H9 (cell line): ENCODE data around the gene PTCD2. TPM values are rescaled to one million over a fixed set of nuclear protein-coding genes. Genes with fewer than 3 reads are reported as not detected.

Experiments
- DNase-seq: peaks from one replicate; pipeline ENCODE4 v3.0.0-alpha.2; 2017
- H2AFZ ChIP-seq: one replicate; pipeline ENCODE4 v1.6.1; 2013; ENCODE audit warnings: mild to moderate bottlenecking, low read length, control low read depth, moderate library complexity
- H2AK5ac ChIP-seq: 2 replicates; pipeline ENCODE4 v1.6.1; 2013; ENCODE audit warnings: low read length, control low read depth, mixed read lengths; ENCODE audit not compliant: insufficient read length
- H2BK120ac ChIP-seq: one replicate; pipeline ENCODE4 v1.6.1; 2013; ENCODE audit warnings: low read depth, mild to moderate bottlenecking, low read length, control low read depth, inconsistent platforms; ENCODE audit not compliant: poor library complexity, severe bottlenecking
- H2BK12ac ChIP-seq: 2 replicates; pipeline ENCODE4 v1.6.1; 2013; ENCODE audit warnings: low read length, control low read depth, mixed read lengths, low read depth; ENCODE audit not compliant: insufficient read length
- H2BK15ac ChIP-seq: 2 replicates; pipeline ENCODE4 v1.6.1; 2013; ENCODE audit warnings: low read depth, low read length, control low read depth
- H2BK20ac ChIP-seq: one replicate; pipeline ENCODE4 v1.6.1; 2013; ENCODE audit warnings: low read depth, mild to moderate bottlenecking, low read length, control low read depth, inconsistent platforms; ENCODE audit not compliant: poor library complexity, severe bottlenecking
- H2BK5ac ChIP-seq: 2 replicates; pipeline ENCODE4 v1.6.1; 2013; ENCODE audit warnings: low read length, control low read depth, mixed read lengths; ENCODE audit not compliant: insufficient read length
- H3K14ac ChIP-seq: 2 replicates; pipeline ENCODE4 v1.6.1; 2013; ENCODE audit warnings: low read length, control low read depth; ENCODE audit not compliant: insufficient read depth
- H3K18ac ChIP-seq: 2 replicates; pipeline ENCODE4 v1.6.1; 2013; ENCODE audit warnings: low read depth, mild to moderate bottlenecking, mixed read lengths, low read length, control low read depth; ENCODE audit not compliant: insufficient read length
- H3K23ac ChIP-seq: 2 replicates; pipeline ENCODE4 v1.6.1; 2013; ENCODE audit warnings: low read length, control low read depth, mixed read lengths, low read depth; ENCODE audit not compliant: insufficient read length
- H3K23me2 ChIP-seq: 2 replicates; pipeline ENCODE4 v1.6.1; 2013; ENCODE audit warnings: low read depth, mild to moderate bottlenecking, mixed read lengths, low read length, control low read depth; ENCODE audit not compliant: insufficient read length, poor library complexity, severe bottlenecking
- H3K27ac ChIP-seq: 2 replicates; pipeline ENCODE4 v1.5.1; 2013; ENCODE audit warnings: low read length, control low read depth, mixed read lengths, low read depth; ENCODE audit not compliant: insufficient read length
- H3K27me3 ChIP-seq: 2 replicates; pipeline ENCODE4 v1.6.1; 2013; ENCODE audit warnings: low read length, control low read depth, inconsistent platforms; ENCODE audit not compliant: insufficient read depth
- H3K4ac ChIP-seq: 2 replicates; pipeline ENCODE4 v1.6.1; 2013; ENCODE audit warnings: low read depth, mild to moderate bottlenecking, control low read depth, inconsistent platforms, low read length, moderate library complexity
- H3K4me1 ChIP-seq: 2 replicates; pipeline ENCODE4 v1.6.1; 2013; ENCODE audit warnings: low read length, control low read depth, inconsistent platforms; ENCODE audit not compliant: insufficient read depth
- H3K4me2 ChIP-seq: 2 replicates; pipeline ENCODE4 v1.6.1; 2013; ENCODE audit warnings: low read length, control low read depth, mixed read lengths; ENCODE audit not compliant: insufficient read length, insufficient read depth
- H3K56ac ChIP-seq: 2 replicates; pipeline ENCODE4 v1.6.1; 2013; ENCODE audit warnings: low read depth, mild to moderate bottlenecking, mixed read lengths, low read length, control low read depth; ENCODE audit not compliant: insufficient read length
- H3K79me1 ChIP-seq: 2 replicates; pipeline ENCODE4 v1.6.1; 2013; ENCODE audit warnings: low read depth, mild to moderate bottlenecking, moderate library complexity, low read length, control low read depth, inconsistent platforms; ENCODE audit not compliant: insufficient read depth, poor library complexity, severe bottlenecking
- H3K79me2 ChIP-seq: 2 replicates; pipeline ENCODE4 v1.6.1; 2013; ENCODE audit warnings: low read length, control low read depth, inconsistent platforms; ENCODE audit not compliant: insufficient read depth
- H3K9ac ChIP-seq: 2 replicates; pipeline ENCODE4 v1.6.1; 2013; ENCODE audit warnings: low read length, control low read depth, mixed read lengths; ENCODE audit not compliant: insufficient read length; ENCODE audit errors: extremely low read depth
- H3K9me3 ChIP-seq: one replicate; pipeline ENCODE4 v1.6.1; 2013; ENCODE audit warnings: low read depth, low read length, inconsistent platforms; ENCODE audit not compliant: control insufficient read depth
- H3T11ph ChIP-seq: one replicate; pipeline ENCODE4 v1.6.1; 2013; ENCODE audit warnings: mild to moderate bottlenecking, low read length, control low read depth, inconsistent platforms
- H4K20me1 ChIP-seq: one replicate; pipeline ENCODE4 v1.6.1; 2013; ENCODE audit not compliant: control insufficient read depth, insufficient read length, insufficient read depth
- H4K5ac ChIP-seq: 2 replicates; pipeline ENCODE4 v1.6.1; 2013; ENCODE audit warnings: low read depth, mild to moderate bottlenecking, mixed read lengths, low read length, control low read depth; ENCODE audit not compliant: insufficient read length
- H4K8ac ChIP-seq: replicated peaks from 2 replicates; pipeline ENCODE4 v1.6.1; 2013; ENCODE audit warnings: low read length, control low read depth, mixed read lengths, low read depth; ENCODE audit not compliant: insufficient read length
- H4K91ac ChIP-seq: 2 replicates; pipeline ENCODE4 v1.6.1; 2013; ENCODE audit warnings: low read depth, mild to moderate bottlenecking, moderate library complexity, mixed read lengths, low read length, control low read depth; ENCODE audit not compliant: insufficient read length
- H3K27ac Mint-ChIP-seq, 3 experiments: 2 replicates in 2 of 3; 3 replicates in 1 of 3; pipeline ENCODE4 v1.8.0; 2020 to 2021; ENCODE audit warnings: mixed read lengths in 3 of 3, mild to moderate bottlenecking in 1 of 3, moderate library complexity in 1 of 3
- H3K27me3 Mint-ChIP-seq: 2 replicates; pipeline ENCODE4 v1.8.0; 2021; ENCODE audit warnings: low read depth, mild to moderate bottlenecking, moderate library complexity, mixed read lengths
- H3K36me3 Mint-ChIP-seq, 3 experiments: 2 replicates in 2 of 3; 3 replicates in 1 of 3; pipeline ENCODE4 v1.8.0; 2020 to 2021; ENCODE audit warnings: low read depth in 3 of 3, mixed read lengths in 3 of 3; ENCODE audit not compliant: insufficient read depth in 1 of 3
- H3K4me1 Mint-ChIP-seq, 2 experiments: 2 replicates each; pipeline ENCODE4 v1.8.0; 2020; ENCODE audit warnings: mixed read lengths in 2 of 2
- H3K4me3 Mint-ChIP-seq, 2 experiments: 2 replicates in 1 of 2; 3 replicates in 1 of 2; pipeline ENCODE4 v1.8.0; 2020 to 2021; ENCODE audit warnings: mild to moderate bottlenecking in 2 of 2, mixed read lengths in 2 of 2, moderate library complexity in 1 of 2
- H3K9me3 Mint-ChIP-seq, 2 experiments: 2 replicates in 1 of 2; 3 replicates in 1 of 2; pipeline ENCODE4 v1.8.0; 2020; ENCODE audit warnings: mild to moderate bottlenecking in 2 of 2, mixed read lengths in 2 of 2, moderate library complexity in 1 of 2
- WGBS: extraction: QIAGEN DNeasy Blood & Tissue Kit; methylation state at CpG from one replicate; pipeline ENCODE4 v1.1.7; 2013; ENCODE audit warnings: missing lambda C conversion rate, low lambda C conversion rate, mixed read lengths; ENCODE audit not compliant: insufficient read length; ENCODE audit errors: extremely low coverage; 5-methylcytosine and 5-hydroxymethylcytosine counted together
- total RNA-seq: library from RNA; stranded (reverse); gene quantifications from 2 replicates; pipeline ENCODE4 v1.2.1, GENCODE V29; 2021
- TF ChIP-seq, protein P1 (sequence below): fragments of 200-600 bp; sonication (generic); conservative IDR thresholded peaks from 3 replicates; pipeline ENCODE4 v1.8.0; 2021; ENCODE audit warnings: antibody characterized with exemption, mild to moderate bottlenecking

Gene PTCD2
- total RNA-seq, 1 experiment from 2014 or later: 12.7 TPM

DNA sequence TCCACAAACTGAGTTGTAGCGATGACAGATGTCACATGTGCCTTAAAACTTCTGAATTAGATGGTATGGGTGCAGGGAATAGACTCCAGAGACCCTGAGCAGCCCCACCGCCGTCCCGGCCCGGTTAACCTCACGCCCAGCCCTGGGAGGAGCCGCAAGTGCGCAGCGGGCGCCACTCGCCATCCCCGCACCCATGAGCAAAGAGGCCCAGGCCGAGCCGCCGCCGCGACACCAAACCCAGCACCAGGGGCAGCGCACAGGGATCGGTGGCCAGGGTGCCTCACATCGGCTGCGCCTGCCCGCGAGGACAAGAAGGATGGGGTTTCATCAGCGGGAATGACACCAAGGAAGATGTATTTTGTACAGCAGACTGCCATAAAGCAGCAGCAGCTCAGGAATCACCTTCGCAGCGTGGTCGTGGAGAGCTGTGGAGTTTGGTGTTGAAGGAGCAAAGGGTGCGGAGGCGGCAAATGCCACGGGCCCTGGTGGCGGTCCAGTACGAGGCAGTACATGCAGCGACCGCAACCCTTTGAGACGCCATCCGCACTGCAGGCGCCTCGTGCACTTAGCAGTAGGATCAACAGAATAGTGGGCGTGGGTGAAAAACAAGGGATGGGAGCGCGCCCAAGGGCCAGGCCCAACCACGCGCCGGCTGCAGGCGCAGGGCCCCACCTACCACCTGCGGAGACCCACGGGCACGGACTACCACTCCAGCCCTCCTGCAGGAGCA is 97.3 kb downstream of the PTCD2 start:
- Histone ChIP-seq H4K20me1 (no peaks in the 10 kb centered on the region), H3K27ac (no peak overlapping the region), H3K18ac (no peak overlapping the region), H4K8ac (no peak overlapping the region), H3K79me2 (no peaks in the 10 kb centered on the region), H3K56ac (no peak overlapping the region), H4K91ac (no peak overlapping the region), H3K4me2 (no peak overlapping the region), H2AK5ac (no peak overlapping the region), H3K14ac (no peak overlapping the region; the same call in 1 of the 2 replicates), H3K23me2 (no peaks in the 10 kb centered on the region), H3K9ac (no peak overlapping the region), H3T11ph (no peak overlapping the region), H2BK15ac (no peak overlapping the region), H2BK120ac (no peak overlapping the region), H2BK20ac (no peak overlapping the region), H3K23ac (no peak overlapping the region), H2BK5ac (no peak overlapping the region), H3K9me3 (no peaks in the 10 kb centered on the region), H3K4me1 (no peaks in the 10 kb centered on the region), H3K79me1 (no peaks in the 10 kb centered on the region), H4K5ac (no peak overlapping the region), H3K4ac (no peak overlapping the region), H2AFZ (no peak overlapping the region), H2BK12ac (no peak overlapping the region), H3K27me3 (no peaks in the 10 kb centered on the region)
- WGBS: no CpG with 5 or more reads among the region's 48 CpGs
- H3K27me3 Mint-ChIP-seq: no peaks in the 10 kb centered on the region
- no peaks in the 10 kb centered on the region for H3K9me3 Mint-ChIP-seq
- no peak overlapping the region for H3K27ac Mint-ChIP-seq
- TF ChIP-seq, protein P1, sequence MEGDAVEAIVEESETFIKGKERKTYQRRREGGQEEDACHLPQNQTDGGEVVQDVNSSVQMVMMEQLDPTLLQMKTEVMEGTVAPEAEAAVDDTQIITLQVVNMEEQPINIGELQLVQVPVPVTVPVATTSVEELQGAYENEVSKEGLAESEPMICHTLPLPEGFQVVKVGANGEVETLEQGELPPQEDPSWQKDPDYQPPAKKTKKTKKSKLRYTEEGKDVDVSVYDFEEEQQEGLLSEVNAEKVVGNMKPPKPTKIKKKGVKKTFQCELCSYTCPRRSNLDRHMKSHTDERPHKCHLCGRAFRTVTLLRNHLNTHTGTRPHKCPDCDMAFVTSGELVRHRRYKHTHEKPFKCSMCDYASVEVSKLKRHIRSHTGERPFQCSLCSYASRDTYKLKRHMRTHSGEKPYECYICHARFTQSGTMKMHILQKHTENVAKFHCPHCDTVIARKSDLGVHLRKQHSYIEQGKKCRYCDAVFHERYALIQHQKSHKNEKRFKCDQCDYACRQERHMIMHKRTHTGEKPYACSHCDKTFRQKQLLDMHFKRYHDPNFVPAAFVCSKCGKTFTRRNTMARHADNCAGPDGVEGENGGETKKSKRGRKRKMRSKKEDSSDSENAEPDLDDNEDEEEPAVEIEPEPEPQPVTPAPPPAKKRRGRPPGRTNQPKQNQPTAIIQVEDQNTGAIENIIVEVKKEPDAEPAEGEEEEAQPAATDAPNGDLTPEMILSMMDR: no peak
- H3K4me3 Mint-ChIP-seq: no peak overlapping the region
- no peaks in the 10 kb centered on the region for H3K36me3 Mint-ChIP-seq
- DNase-seq: peak; percentile 38
- peaks cover 3% of the 10 kb centered on the region in 2 experiments; a peak in 1 of 4 replicates for H3K4me1 Mint-ChIP-seq

Other genes with a start within 250 kb of the PTCD2 start
- gene MAP1B, start 212.9 kb upstream of the PTCD2 start, total RNA-seq: 67.1 and 67.5 TPM in 2 replicates
- gene MRPS27, start 133 bp upstream of the PTCD2 start, total RNA-seq: 78.1 and 83.3 TPM in 2 replicates
- gene ZNF366, start 187.0 kb downstream of the PTCD2 start, total RNA-seq: not detected in 2 replicates